Progenitor cell of endocrine pancreas (in vitro differentiated cells): Measurements from ENCODE around the gene NOP58. TPM values are rescaled to one million over a fixed set of nuclear protein-coding genes. Genes with fewer than 3 reads are reported as not detected.
"Not testable (repeated sequence)": the region's sequence is repeated elsewhere in the genome, so short reads cannot be mapped to it uniquely, and the experiment has no call there.

Experiments
- DNase-seq: peaks from one replicate; pipeline ENCODE4 v3.0.0; 2021; ENCODE audit warnings: low spot score; ENCODE audit not compliant: unreplicated experiment
- H3K27ac Mint-ChIP-seq: 2 replicates; pipeline ENCODE4 v1.8.0; 2021; ENCODE audit warnings: mild to moderate bottlenecking, moderate library complexity, mixed read lengths
- H3K27me3 Mint-ChIP-seq: 2 replicates; pipeline ENCODE4 v1.8.0; 2021; ENCODE audit warnings: mixed read lengths
- H3K36me3 Mint-ChIP-seq: 2 replicates; pipeline ENCODE4 v1.8.0; 2022; ENCODE audit warnings: mixed read lengths; ENCODE audit not compliant: insufficient read depth
- H3K4me1 Mint-ChIP-seq: 2 replicates; pipeline ENCODE4 v1.8.0; 2021; ENCODE audit warnings: low read depth, mixed read lengths
- H3K4me3 Mint-ChIP-seq: 2 replicates; pipeline ENCODE4 v1.8.0; 2021; ENCODE audit warnings: low read depth, mild to moderate bottlenecking, moderate library complexity, mixed read lengths
- H3K9me3 Mint-ChIP-seq: 2 replicates; pipeline ENCODE4 v1.8.0; 2021; ENCODE audit warnings: low read depth, mixed read lengths
- CTCF ChIP-seq: fragments of 200-600 bp; sonication (generic); IDR thresholded peaks from one replicate; pipeline ENCODE4 v1.5.0; 2021; ENCODE audit warnings: antibody characterized with exemption, mild to moderate bottlenecking; ENCODE audit not compliant: unreplicated experiment
- total RNA-seq: library from RNA; stranded (reverse); gene quantifications from 2 replicates; pipeline ENCODE4 v1.2.1, GENCODE V29; 2021

The NOP58 gene
- total RNA-seq, 1 donor from 2014 or later = 75.4 TPM

- DNase-seq = no peak
- H3K27ac Mint-ChIP-seq = no peak overlapping the region
These were observed 42.1 kb downstream of the NOP58 start for GRCh38 chr2:202307690-202308089.

GRCh38 chr2:202311823-202312388 is 46.3 kb downstream of the NOP58 start:
- Mint-ChIP-seq H3K4me1 (no peaks in the 10 kb centered on the region), H3K27me3 (no peaks in the 10 kb centered on the region), H3K4me3 (no peak overlapping the region), H3K9me3 (no peaks in the 10 kb centered on the region), H3K27ac (no peak overlapping the region), H3K36me3 (peaks cover 4% of the 10 kb centered on the region)
- no peak for DNase-seq
- no peak for TF ChIP-seq CTCF

More at GRCh38 chr2:202307690-202308089, 42.1 kb downstream of the NOP58 start:
- no peaks in the 10 kb centered on the region for H3K9me3 Mint-ChIP-seq
- no peak for TF ChIP-seq CTCF
- H3K4me3 Mint-ChIP-seq = no peak overlapping the region
- H3K27me3 Mint-ChIP-seq = no peaks in the 10 kb centered on the region
- H3K4me1 Mint-ChIP-seq = no peaks in the 10 kb centered on the region
- H3K36me3 Mint-ChIP-seq = peaks cover 21% of the 10 kb centered on the region

- Mint-ChIP-seq H3K27me3 (no peaks in the 10 kb centered on the region), H3K9me3 (no peaks in the 10 kb centered on the region), H3K4me1 (no peaks in the 10 kb centered on the region), H3K27ac (no peak overlapping the region), H3K36me3 (peaks cover 1% of the 10 kb centered on the region), H3K4me3 (no peak overlapping the region)
- TF ChIP-seq CTCF = no peak
- no peak for DNase-seq
These were observed 48.6 kb downstream of the NOP58 start for GRCh38 chr2:202314116-202314515.

- Mint-ChIP-seq H3K27ac (no peak overlapping the region), H3K27me3 (no peaks in the 10 kb centered on the region), H3K36me3 (no peaks in the 10 kb centered on the region), H3K4me1 (no peaks in the 10 kb centered on the region), H3K4me3 (no peak overlapping the region), H3K9me3 (no peaks in the 10 kb centered on the region)
- no peak for DNase-seq
- no peak for TF ChIP-seq CTCF
These were observed 51.7 kb downstream of the NOP58 start for GRCh38 chr2:202317080-202317857.

GRCh38 chr2:202320362-202320761 is 54.8 kb downstream of the NOP58 start:
- not testable (repeated sequence) for H3K27ac Mint-ChIP-seq, H3K9me3 Mint-ChIP-seq, H3K4me3 Mint-ChIP-seq, H3K4me1 Mint-ChIP-seq, H3K27me3 Mint-ChIP-seq, DNase-seq, H3K36me3 Mint-ChIP-seq

GRCh38 chr2:202322435-202322834 is 56.9 kb downstream of the NOP58 start:
- DNase-seq = no peak
- no peak for TF ChIP-seq CTCF
- H3K36me3 Mint-ChIP-seq = no peaks in the 10 kb centered on the region
- H3K4me3 Mint-ChIP-seq = no peak overlapping the region
- H3K9me3 Mint-ChIP-seq = no peaks in the 10 kb centered on the region
- H3K27me3 Mint-ChIP-seq = no peaks in the 10 kb centered on the region
- H3K27ac Mint-ChIP-seq = no peak overlapping the region
- H3K4me1 Mint-ChIP-seq = no peaks in the 10 kb centered on the region
